NCI-H2196 (cell line): ENCODE measurements around the gene ZNF391.
"Not testable (repeated sequence)": the region's sequence is repeated elsewhere in the genome, so short reads cannot be mapped to it uniquely, and the experiment has no call there.

Experiments
- DNase-seq: peaks from one replicate; lab custom pipeline; 2025; ENCODE audit not compliant: unreplicated experiment; lab: John Stamatoyannopoulos, UW

Gene ZNF391

GRCh38 chr6:27388293-27389197, at the start of gene ZNF391:
ZNF391 (plus strand) TSS chr6:27388759; CDS start chr6:27400371, 11,612 bp downstream.
- peak; percentile 79 for DNase-seq

GRCh38 chr6:27352850-27353249, 35.7 kb upstream of the ZNF391 start:
- DNase-seq, result no peak

- no peak for DNase-seq
Observed at GRCh38 chr6:27358786-27359185, 29.8 kb upstream of the ZNF391 start.

GRCh38 chr6:27359231-27359630, 29.3 kb upstream of the ZNF391 start:
- no peak for DNase-seq

GRCh38 chr6:27368202-27368601, 20.4 kb upstream of the ZNF391 start:
- DNase-seq, result no peak

- no peak for DNase-seq
Observed at GRCh38 chr6:27370391-27370790, 18.2 kb upstream of the ZNF391 start.

GRCh38 chr6:27374824-27375612, 13.5 kb upstream of the ZNF391 start:
- peak; percentile 72 for DNase-seq

GRCh38 chr6:27375613-27376079, 12.9 kb upstream of the ZNF391 start:
- DNase-seq, result no peak

- not testable (repeated sequence) for DNase-seq
Observed at GRCh38 chr6:27378406-27378805, 10.2 kb upstream of the ZNF391 start.

GRCh38 chr6:27381001-27381400, 7.6 kb upstream of the ZNF391 start:
- not testable (repeated sequence) for DNase-seq

- DNase-seq, result no peak
Observed at GRCh38 chr6:27383011-27383410, 5.5 kb upstream of the ZNF391 start.

- DNase-seq, result no peak
Observed at GRCh38 chr6:27383481-27383880, 5.1 kb upstream of the ZNF391 start.

GRCh38 chr6:27392623-27393022, 4.1 kb downstream of the ZNF391 start:
- DNase-seq, result no peak

- no peak for DNase-seq
Observed at GRCh38 chr6:27394073-27394472, 5.5 kb downstream of the ZNF391 start.

- no peak for DNase-seq
Observed at GRCh38 chr6:27400877-27401642, 12.5 kb downstream of the ZNF391 start.

- DNase-seq, result no peak
Observed at GRCh38 chr6:27406085-27406484, 17.5 kb downstream of the ZNF391 start.

GRCh38 chr6:27407153-27407814, 18.7 kb downstream of the ZNF391 start:
- no peak for DNase-seq

GRCh38 chr6:27414300-27414699, 25.7 kb downstream of the ZNF391 start:
- DNase-seq, result no peak

GRCh38 chr6:27414996-27415395, 26.4 kb downstream of the ZNF391 start:
- no peak for DNase-seq

- DNase-seq, result no peak
Observed at GRCh38 chr6:27415898-27416297, 27.3 kb downstream of the ZNF391 start.

- DNase-seq, result no peak
Observed at GRCh38 chr6:27419363-27419762, 30.8 kb downstream of the ZNF391 start.
